NCI-H82 treated with DMSO at 0.1 percent for 48 hours (cell line): Measurements from ENCODE around the gene NDE1.
"Not testable (repeated sequence)": the region's sequence is repeated elsewhere in the genome, so short reads cannot be mapped to it uniquely, and the experiment has no call there.

Experiments
- DNase-seq: peaks from one replicate; lab custom pipeline; 2025; ENCODE audit not compliant: unreplicated experiment; lab: John Stamatoyannopoulos, UW

Gene NDE1, protein sequence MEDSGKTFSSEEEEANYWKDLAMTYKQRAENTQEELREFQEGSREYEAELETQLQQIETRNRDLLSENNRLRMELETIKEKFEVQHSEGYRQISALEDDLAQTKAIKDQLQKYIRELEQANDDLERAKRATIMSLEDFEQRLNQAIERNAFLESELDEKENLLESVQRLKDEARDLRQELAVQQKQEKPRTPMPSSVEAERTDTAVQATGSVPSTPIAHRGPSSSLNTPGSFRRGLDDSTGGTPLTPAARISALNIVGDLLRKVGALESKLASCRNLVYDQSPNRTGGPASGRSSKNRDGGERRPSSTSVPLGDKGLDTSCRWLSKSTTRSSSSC

GRCh38 chr16:15650019-15650697 is at the start of gene NDE1:
NDE1 (plus strand) TSS chr16:15650245; CDS start chr16:15664779, 14,534 bp downstream.
- peak; percentile 71 for DNase-seq

GRCh38 chr16:15601212-15601879 is 48.7 kb upstream of the NDE1 start:
- DNase-seq, result no peak

DNA sequence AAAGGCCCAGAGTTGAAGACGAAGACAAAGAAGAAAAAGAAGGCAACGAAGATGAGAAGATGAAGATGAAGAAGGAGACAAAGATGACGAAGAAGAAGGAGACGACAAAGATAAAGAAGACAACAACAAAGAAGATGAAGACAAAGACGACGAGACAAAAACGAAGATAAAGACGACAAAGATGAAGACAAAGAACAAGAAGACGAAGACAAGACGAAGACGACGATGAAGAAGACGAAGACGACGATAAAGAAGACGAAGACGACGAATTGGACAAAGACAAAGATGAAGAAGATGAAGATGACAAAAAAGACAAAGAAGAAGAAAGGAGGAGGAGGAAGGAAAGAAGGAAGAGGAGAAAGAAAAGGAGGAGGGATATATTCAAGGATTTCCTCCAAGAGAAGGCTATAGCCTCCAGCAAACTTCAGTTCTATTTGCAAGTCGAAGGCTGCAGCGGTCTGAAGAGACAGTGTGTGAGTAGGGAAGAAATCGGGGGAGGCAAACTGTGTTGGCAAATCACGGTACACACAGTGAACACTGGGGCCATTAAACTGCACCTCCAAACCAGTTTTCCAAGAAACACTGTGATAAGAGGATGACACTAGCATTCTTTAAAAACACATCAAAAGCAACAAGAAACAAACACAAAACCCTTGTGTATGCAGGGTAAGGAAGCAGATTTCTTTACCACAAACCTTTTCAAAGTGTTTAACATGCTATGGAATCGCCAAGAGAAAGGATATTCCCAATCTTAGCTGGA is 47.6 kb upstream of the NDE1 start:
- no peak for DNase-seq

GRCh38 chr16:15604460-15605440 is 45.3 kb upstream of the NDE1 start:
- DNase-seq, result no peak

GRCh38 chr16:15605839-15606517 is 44.1 kb upstream of the NDE1 start:
- DNase-seq, result no peak

DNA sequence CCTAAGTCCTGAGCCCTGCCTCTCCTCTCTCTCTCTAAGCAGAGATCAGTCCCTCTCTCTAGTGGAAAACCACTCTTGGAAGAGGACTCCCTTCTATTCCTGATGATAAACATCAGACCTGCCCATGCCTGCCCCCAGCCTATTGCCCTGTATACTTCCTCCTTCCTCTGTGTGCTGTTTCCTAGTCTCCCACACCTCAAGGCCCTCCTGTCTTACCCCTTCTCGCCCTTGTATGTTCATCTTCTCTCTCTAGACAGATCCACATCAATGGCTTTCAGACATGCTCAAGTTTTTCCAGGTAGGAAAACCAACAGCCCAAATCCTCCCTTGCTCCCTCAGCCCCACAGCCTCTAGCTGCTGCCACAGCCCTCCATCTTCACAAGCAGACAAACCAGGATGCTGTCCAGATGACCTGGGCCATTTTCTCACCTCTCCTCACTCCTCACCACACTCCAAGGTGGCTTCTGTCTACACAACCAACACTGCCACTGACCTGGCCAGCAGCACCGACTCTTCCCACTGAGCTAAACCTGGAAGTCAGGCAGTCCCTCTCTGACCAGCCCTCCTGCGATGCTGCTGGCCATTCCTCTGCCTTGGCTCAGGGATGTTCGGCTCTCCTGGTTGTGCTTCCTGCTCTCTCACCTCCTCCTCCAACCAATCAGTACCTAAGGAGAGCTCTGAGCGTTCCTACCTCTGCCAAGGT is 43.4 kb upstream of the NDE1 start:
- DNase-seq, result no peak

- not testable (repeated sequence) for DNase-seq
Observed at GRCh38 chr16:15607221-15607699, 42.8 kb upstream of the NDE1 start.

DNA sequence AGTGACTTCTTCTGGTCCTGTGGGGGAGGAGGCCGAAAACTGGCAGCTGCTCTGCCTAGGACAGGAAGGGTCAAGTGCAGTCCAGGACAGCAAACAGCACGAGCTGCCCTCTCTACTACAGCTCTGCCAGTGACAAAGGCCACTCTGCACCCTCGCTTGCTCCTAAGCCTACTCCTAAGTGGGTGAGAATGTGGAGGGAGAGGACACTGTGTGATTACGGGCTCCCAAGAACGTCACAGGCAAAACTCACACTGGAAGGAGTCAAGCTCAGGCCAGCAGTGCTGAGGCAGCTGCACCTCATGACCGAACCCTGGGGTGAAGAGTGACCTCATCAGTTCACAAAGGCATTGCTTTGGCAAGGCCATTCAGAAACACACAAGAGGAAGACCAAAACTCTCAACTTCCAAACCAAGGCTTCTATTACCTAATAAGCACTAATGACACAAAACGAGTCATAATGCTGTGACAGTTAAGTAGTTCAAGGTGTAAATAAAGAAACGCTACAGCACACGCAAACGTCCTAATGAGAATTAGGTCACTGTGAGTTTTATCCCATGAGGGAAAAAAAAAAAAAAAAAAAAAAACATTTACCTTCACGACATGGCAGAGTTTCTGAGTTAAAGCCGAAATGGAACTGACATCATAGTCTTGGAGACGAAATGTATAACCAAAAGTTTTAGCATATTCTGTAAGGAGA is 42.2 kb upstream of the NDE1 start:
- no peak for DNase-seq

DNA sequence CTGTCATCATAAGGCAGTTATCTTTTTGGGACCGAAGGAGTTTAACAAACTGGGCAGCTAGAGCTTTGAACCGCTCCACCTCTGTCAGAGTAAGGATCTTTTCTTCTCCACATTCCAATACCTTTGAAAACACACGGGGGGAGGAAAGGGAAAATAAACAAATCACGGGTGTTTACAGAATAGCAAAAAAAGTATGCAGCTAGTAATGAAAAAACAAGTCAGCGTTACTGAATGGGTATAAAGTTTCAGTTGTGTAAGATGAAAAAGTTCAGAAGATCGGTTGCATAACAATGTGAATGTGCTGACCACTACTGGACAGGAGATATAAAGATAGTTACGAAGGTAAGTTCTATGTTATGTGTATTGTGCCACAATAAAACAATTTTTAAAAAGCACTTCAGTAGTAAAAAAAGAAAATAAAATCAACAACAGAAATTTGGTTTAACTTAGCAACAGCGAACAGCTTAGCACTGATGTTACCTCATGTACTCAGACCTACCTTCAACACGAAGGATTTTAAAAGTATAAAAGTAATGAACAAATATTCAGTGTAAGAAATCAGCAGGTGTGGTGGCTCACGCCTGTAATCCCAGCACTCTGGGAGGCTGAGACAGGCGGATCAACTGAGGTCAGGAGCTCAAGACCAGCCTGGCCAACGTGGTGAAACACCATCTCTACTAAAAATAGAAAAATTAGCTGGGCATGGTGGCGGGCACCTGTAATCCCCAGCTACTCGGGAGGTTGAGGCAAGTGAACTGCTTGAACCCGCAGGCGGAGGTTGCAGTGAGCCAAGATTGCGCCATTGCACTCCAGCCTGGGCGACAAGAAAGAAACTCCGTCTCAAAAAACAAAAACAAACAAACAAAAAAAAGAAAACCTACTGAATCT is 41.4 kb upstream of the NDE1 start:
- no peak for DNase-seq

DNA sequence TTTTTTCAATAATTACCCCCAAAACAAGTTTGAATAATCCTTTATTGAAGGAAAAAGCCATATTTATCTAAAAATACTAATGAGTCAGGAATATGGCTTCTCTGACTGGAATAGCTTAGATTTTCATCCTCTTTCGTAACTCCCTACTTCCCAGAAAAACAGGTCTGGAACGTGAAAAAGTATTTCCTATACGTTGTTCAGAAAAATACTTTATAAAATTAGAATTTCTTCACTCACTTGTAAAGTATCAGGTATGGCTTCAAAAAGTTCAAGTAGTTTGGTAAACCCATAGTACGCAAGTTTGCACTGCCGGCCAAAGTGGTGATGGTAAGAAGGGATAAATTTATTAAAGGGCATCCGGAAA is 40.8 kb upstream of the NDE1 start:
- no peak for DNase-seq

DNA sequence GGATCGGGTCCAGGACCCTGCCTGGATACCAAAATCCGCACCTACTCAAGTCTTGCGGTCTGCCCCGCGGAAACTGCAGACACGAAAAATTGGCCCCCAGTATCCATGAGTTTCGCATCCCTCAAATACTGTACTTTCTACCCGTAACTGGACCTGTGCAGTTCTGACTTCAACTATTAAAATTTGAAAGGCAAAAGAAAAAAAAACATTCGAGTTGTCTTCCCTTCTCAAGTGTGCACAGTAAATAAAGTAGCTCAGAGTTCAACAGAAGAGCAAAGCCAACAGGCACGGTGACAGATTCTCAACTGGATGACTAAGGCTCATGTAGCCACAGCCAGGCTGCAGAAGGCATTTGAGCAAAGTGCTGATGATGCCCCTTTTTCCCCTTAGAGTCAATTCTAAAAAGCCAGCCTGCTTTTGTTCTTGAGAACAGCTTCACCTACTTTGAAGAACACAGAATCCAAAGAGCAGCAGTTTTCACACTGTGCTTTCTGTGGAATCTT is 39.6 kb upstream of the NDE1 start:
- no peak for DNase-seq

DNA sequence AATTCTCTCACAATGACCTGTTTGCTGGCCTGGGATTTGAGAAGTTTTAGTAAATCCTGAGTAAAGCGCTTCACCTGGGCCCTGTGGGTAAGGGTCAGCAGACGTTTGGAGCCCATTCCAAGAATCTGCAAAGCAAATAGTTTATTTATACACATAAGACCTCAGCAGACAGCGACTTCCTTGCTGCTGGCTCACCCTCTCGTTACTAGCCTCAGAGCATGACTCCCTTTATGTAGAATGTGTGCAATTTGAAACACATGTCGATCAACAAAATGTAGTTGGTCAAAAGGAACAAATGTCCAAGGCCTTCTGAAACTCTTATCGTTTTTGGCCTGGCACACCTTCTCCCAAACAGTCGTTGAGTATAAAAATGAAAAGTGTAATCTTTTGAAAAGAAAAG is 38.4 kb upstream of the NDE1 start:
- no peak for DNase-seq

- no peak for DNase-seq
Observed at GRCh38 chr16:15613676-15614075, 36.4 kb upstream of the NDE1 start.

DNA sequence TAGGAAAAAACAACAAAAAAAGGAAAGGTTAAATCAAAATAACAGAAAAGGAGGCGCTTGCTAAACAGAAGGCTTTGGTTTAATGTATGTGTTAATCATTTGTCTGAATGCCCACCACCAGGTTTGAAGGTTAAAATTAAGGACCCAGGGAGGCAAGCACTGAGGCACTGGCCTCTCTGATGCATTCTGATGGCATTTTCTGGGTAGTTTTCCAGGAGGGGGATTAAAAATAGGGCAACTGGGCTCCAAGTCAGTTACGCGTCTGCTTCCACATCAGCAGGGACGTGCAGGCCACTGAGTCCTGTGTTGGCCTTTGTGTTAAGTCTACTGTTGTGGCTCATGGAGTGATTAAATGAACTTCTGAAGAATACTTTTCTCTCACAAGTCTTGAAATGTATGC is 34.0 kb upstream of the NDE1 start:
- no peak for DNase-seq

DNA sequence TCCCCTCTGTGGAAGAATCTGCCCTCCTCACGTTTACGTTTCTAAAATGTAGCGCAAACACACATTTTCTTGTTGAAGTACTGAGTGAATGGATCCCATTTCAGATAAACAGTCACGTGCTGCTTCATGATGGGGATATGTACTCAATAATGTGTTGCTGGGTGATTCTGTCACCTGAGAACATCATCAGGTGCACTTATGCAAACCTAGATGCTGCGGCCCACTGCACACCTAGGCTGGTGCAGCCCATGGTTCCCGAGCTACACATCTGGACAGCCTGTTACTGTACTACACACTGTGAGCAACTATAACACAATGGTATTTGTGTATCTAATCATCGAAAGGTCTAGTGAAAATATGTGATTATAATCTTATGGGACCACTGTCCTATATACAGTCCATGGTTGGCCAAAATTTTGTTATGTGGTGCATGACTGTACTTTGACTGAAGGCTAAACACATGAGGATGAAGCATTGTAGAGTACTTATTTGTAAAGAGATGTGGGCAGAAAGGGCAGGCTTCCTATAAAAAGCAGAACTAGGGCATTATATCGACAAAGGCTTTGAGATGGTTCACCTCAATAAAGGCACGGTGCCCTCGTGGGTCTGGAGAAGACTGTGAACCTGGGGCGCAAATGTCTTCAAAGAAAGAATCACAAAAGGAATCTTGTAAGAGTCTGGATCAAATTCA is 33.4 kb upstream of the NDE1 start:
- no peak for DNase-seq

DNA sequence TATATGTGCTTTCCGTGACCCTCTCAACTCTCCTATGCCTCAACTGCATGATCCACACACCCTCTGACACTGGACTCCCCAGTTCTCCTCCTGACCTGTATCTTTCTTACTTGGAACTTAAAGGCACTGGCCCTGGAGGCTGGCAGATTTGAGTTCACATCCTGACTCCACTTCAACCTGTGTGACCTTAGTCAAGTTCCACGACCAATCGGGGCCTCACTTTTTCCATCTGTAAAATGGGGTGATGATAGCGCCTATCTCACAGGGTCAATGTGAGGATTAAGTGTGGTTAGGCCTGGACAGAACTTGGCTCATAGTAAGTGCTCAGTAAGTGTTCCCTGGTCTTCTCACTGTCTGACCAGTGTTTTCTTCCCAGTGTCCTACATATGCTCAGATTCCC is 32.1 kb upstream of the NDE1 start:
- DNase-seq, result no peak

DNA sequence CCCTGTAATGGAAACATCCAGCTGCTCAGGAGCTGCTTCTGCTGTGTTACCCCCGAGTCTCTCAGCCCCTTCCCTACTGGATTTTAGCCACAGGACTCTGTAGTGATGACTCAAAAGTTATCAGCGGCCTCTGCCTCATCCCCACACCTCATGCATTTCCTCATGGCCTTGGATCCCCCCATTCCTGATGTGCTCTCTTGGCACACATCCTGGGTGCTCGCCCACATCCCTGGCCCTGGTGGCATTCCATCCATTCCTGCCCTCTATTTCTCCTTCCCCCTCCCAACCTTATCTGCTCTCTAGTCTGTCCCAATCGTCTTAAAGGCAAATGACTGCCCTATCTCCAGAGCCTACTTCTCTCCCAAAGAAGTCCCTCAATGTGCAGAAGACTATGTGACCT is 31.7 kb upstream of the NDE1 start:
- no peak for DNase-seq
